Liver (tissue), 9 donors: ENCODE measurements around the gene CBLC. TPM values are rescaled to one million over a fixed set of nuclear protein-coding genes. Genes with fewer than 3 reads are reported as not detected.
A peak's percentile ranks its signal among the peaks of the same experiment; 100 is the strongest.

Experiments used
- DNase-seq: peaks from one replicate; pipeline ENCODE4 v3.0.0-alpha.2; 2017; ENCODE audit warnings: low spot score
- H3K27ac ChIP-seq, 2 donors: one replicate each; pipeline ENCODE4 v1.7.0; 2013; ENCODE audit warnings: inconsistent platforms in 2 of 2, low read length in 2 of 2, control low read depth in 1 of 2, low read depth in 1 of 2, mild to moderate bottlenecking in 1 of 2
- H3K27me3 ChIP-seq, 4 donors: one replicate each; pipeline versions ENCODE4 v1.6.1 to v1.7.0; 2013; ENCODE audit warnings: low read length in 3 of 4, inconsistent platforms in 1 of 4, mild to moderate bottlenecking in 1 of 4, moderate library complexity in 1 of 4; ENCODE audit not compliant: control insufficient read depth in 4 of 4, insufficient read depth in 4 of 4
- H3K36me3 ChIP-seq, 4 donors: one replicate each; pipeline versions ENCODE4 v1.6.1 to v1.7.0; 2013; ENCODE audit warnings: low read length in 3 of 4, mild to moderate bottlenecking in 3 of 4, low read depth in 1 of 4, moderate library complexity in 1 of 4; ENCODE audit not compliant: control insufficient read depth in 4 of 4, insufficient read depth in 3 of 4
- H3K4me1 ChIP-seq, 4 donors: one replicate each; pipeline versions ENCODE4 v1.6.1 to v1.7.0; 2013; ENCODE audit warnings: low read length in 3 of 4, mild to moderate bottlenecking in 3 of 4, moderate library complexity in 1 of 4; ENCODE audit not compliant: control insufficient read depth in 4 of 4, insufficient read depth in 4 of 4
- H3K4me3 ChIP-seq, 3 donors: one replicate each; pipeline versions ENCODE4 v1.6.1 to v1.7.0; 2013; ENCODE audit warnings: low read length in 3 of 3, control low read depth in 1 of 3, low read depth in 1 of 3, mild to moderate bottlenecking in 1 of 3
- H3K9ac ChIP-seq, 2 donors: one replicate each; pipeline ENCODE4 v1.7.0; 2013; ENCODE audit warnings: low read length in 2 of 2, mild to moderate bottlenecking in 2 of 2, moderate library complexity in 2 of 2, control low read depth in 1 of 2, low read depth in 1 of 2
- H3K9me3 ChIP-seq, 4 donors: one replicate each; pipeline versions ENCODE4 v1.6.1 to v1.7.0; 2013; ENCODE audit warnings: low read length in 3 of 4; ENCODE audit not compliant: control insufficient read depth in 4 of 4
- EGR1 ChIP-seq, 2 donors: IDR thresholded peaks; 2 replicates each; pipeline ENCODE4 v1.6.1; 2016 to 2018; ENCODE audit warnings: antibody characterized with exemption in 2 of 2, low read depth in 2 of 2
- FOXA1 ChIP-seq: IDR thresholded peaks from 2 replicates; pipeline ENCODE4 v1.6.1; 2016; ENCODE audit warnings: antibody characterized with exemption
- FOXA2 ChIP-seq: IDR thresholded peaks from 2 replicates; pipeline ENCODE4 v1.6.1; 2016; ENCODE audit warnings: antibody characterized with exemption
- GABPA ChIP-seq, 2 donors: IDR thresholded peaks in 1 of 2; conservative IDR thresholded peaks in 1 of 2; 2 replicates each; pipeline ENCODE4 v1.6.1; 2016; ENCODE audit warnings: antibody characterized with exemption in 2 of 2, mild to moderate bottlenecking in 1 of 2, moderate library complexity in 1 of 2
- HNF4A ChIP-seq, 2 donors: conservative IDR thresholded peaks; 2 replicates each; pipeline ENCODE4 v1.6.1; 2016; ENCODE audit warnings: antibody characterized with exemption in 2 of 2, mild to moderate bottlenecking in 2 of 2
- HNF4G ChIP-seq: IDR thresholded peaks from 2 replicates; pipeline ENCODE4 v1.6.1; 2016; ENCODE audit warnings: antibody characterized with exemption
- JUND ChIP-seq, 2 donors: IDR thresholded peaks; 2 replicates each; pipeline ENCODE4 v1.6.1; 2016; ENCODE audit warnings: antibody characterized with exemption in 2 of 2
- NR2F2 ChIP-seq: IDR thresholded peaks from 2 replicates; pipeline ENCODE4 v1.6.1; 2016; ENCODE audit warnings: antibody characterized with exemption
- RAD21 ChIP-seq, 2 donors: IDR thresholded peaks; 2 replicates each; pipeline ENCODE4 v1.6.1; 2016; ENCODE audit warnings: antibody characterized with exemption in 2 of 2, mild to moderate bottlenecking in 2 of 2
- RXRA ChIP-seq, 2 donors: IDR thresholded peaks; 2 replicates each; pipeline ENCODE4 v1.6.1; 2017 to 2018; ENCODE audit warnings: antibody characterized with exemption in 2 of 2, mild to moderate bottlenecking in 1 of 2
- SP1 ChIP-seq: IDR thresholded peaks from 2 replicates; pipeline ENCODE4 v1.6.1; 2018; ENCODE audit warnings: antibody characterized with exemption, mild to moderate bottlenecking
- TAF1 ChIP-seq: conservative IDR thresholded peaks from 2 replicates; pipeline ENCODE4 v1.6.1; 2016; ENCODE audit warnings: antibody characterized with exemption, mild to moderate bottlenecking
- YY1 ChIP-seq: IDR thresholded peaks from 2 replicates; pipeline ENCODE4 v1.6.1; 2016; ENCODE audit warnings: antibody characterized with exemption, mild to moderate bottlenecking
- WGBS: extraction: QIAGEN DNeasy Blood & Tissue Kit; methylation state at CpG from one replicate; pipeline ENCODE4 v1.1.7; 2013; 5-methylcytosine and 5-hydroxymethylcytosine counted together
- polyA plus RNA-seq, 2 donors: library from polyadenylated mRNA; stranded (reverse) in 1 of 2; unstranded in 1 of 2; fragments of 200-250 nt in 1 of 2; fragments of >200 nt in 1 of 2; fragmentation: Nextera tagmentation in 1 of 2; extraction: Ambion mirVana in 1 of 2; gene quantifications; one replicate each; pipeline versions ENCODE4 v1.2.1 to v1.2.3, GENCODE V29; 2013 to 2015
- total RNA-seq, 2 donors: library from RNA; depleted of rRNA; stranded (reverse); fragments of >200 nt; gene quantifications; one replicate each; pipeline ENCODE4 v1.2.3, GENCODE V29; 2014
- TF ChIP-seq, protein P1 (sequence below): IDR thresholded peaks from 2 replicates; pipeline ENCODE4 v1.6.1; 2016; ENCODE audit warnings: antibody characterized with exemption, mild to moderate bottlenecking
- TF ChIP-seq, protein P2 (sequence below): IDR thresholded peaks from 2 replicates; pipeline ENCODE4 v1.6.1; 2016; ENCODE audit warnings: antibody characterized with exemption
- TF ChIP-seq, protein P3 (sequence below): IDR thresholded peaks from 2 replicates; pipeline ENCODE4 v1.6.1; 2016; ENCODE audit warnings: antibody characterized with exemption
- donor health status: healthy.
- donor health status: healthy.
- donor health status: healthy.
- donor health status: healthy.
- donor health status: healthy.

CBLC gene
- total and polyA plus RNA-seq, 4 donors = 2.1 to 14.0 (median 8.8) TPM

DNA sequence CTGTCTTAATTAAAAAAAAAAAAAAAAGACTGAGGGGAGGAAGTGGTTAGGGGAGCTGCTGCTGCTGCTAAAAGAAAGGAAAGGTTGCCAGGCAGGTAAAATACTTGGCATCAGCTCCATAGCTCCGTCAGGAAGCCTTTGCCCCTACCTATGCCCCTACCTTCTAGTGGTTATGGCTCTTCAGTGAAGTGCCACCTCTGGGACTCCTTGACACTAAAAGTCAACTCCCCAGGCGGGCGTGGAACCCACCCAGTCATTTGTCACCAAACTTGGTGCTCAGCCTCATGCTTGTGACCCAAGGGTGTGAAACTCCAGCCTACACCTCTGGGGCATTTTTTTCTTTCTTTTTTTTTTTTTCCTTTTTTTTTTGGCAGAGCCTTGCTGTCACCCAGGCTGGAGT, 63.5 kb downstream of the CBLC start:
- no peak for DNase-seq
- no peaks in the 10 kb centered on the region for H3K9me3 ChIP-seq
- H3K9ac ChIP-seq = no peak overlapping the region
- H3K4me1 ChIP-seq = peaks cover 0 to 11% (median 6%) of the 10 kb centered on the region in 4 donors
- TF ChIP-seq RXRA (IDR thresholded peaks at IDR 0.05) (no peak), GABPA (IDR thresholded peaks at IDR 0.05 in 1 of 2, conservative IDR thresholded peaks at IDR 0.05 in 1 of 2) (no peak), EGR1 (IDR thresholded peaks at IDR 0.05; ENCODE audit: low read depth in 2 of 2) (no peak), YY1 (no peak), TAF1 (no peak), SP1 (no peak), FOXA2 (no peak), NR2F2 (no peak), HNF4A (conservative IDR thresholded peaks at IDR 0.05) (no peak), HNF4G (no peak), RAD21 (IDR thresholded peaks at IDR 0.05) (no peak)
- TF ChIP-seq, protein P1, sequence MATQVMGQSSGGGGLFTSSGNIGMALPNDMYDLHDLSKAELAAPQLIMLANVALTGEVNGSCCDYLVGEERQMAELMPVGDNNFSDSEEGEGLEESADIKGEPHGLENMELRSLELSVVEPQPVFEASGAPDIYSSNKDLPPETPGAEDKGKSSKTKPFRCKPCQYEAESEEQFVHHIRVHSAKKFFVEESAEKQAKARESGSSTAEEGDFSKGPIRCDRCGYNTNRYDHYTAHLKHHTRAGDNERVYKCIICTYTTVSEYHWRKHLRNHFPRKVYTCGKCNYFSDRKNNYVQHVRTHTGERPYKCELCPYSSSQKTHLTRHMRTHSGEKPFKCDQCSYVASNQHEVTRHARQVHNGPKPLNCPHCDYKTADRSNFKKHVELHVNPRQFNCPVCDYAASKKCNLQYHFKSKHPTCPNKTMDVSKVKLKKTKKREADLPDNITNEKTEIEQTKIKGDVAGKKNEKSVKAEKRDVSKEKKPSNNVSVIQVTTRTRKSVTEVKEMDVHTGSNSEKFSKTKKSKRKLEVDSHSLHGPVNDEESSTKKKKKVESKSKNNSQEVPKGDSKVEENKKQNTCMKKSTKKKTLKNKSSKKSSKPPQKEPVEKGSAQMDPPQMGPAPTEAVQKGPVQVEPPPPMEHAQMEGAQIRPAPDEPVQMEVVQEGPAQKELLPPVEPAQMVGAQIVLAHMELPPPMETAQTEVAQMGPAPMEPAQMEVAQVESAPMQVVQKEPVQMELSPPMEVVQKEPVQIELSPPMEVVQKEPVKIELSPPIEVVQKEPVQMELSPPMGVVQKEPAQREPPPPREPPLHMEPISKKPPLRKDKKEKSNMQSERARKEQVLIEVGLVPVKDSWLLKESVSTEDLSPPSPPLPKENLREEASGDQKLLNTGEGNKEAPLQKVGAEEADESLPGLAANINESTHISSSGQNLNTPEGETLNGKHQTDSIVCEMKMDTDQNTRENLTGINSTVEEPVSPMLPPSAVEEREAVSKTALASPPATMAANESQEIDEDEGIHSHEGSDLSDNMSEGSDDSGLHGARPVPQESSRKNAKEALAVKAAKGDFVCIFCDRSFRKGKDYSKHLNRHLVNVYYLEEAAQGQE = no peak
- TF ChIP-seq, protein P2, sequence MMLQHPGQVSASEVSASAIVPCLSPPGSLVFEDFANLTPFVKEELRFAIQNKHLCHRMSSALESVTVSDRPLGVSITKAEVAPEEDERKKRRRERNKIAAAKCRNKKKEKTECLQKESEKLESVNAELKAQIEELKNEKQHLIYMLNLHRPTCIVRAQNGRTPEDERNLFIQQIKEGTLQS = no peak
- H3K36me3 ChIP-seq = no peaks in the 10 kb centered on the region
- no peaks in the 10 kb centered on the region for H3K27me3 ChIP-seq
- H3K27ac ChIP-seq = no peak overlapping the region
- 76% methylated on average over 3 of the region's 3 CpGs for WGBS
- H3K4me3 ChIP-seq = no peak overlapping the region

DNA sequence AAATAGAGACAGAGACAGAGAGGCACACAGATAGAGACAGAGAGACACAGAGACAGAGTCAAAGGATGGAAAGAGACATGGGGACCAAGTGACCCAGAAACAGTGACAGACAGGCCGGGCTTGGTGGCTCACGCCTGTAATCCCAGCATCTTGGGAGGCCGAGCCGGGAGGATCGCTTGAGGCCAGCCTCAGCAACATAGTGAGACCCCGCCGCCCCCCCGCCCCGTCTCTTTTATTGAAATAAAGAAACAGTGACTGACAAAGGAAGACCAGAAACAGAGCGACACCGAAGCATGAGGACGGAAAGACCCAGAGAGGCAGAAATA, 67.6 kb downstream of the CBLC start:
- Histone ChIP-seq H3K27me3 (no peaks in the 10 kb centered on the region), H3K27ac (peak overlapping the region; percentile 66 to 80), H3K36me3 (no peaks in the 10 kb centered on the region), H3K9ac (peak overlapping the region; percentile 34 to 75), H3K9me3 (no peaks in the 10 kb centered on the region), H3K4me3 (peak overlapping the region in 1 of 3 donors; percentile 38), H3K4me1 (peaks cover 9 to 37% (median 26%) of the 10 kb centered on the region in 4 donors)
- TF ChIP-seq JUND (IDR thresholded peaks at IDR 0.05) = no peak
- DNase-seq = no peak
- 10% methylated on average over 12 of the region's 12 CpGs for WGBS

DNA sequence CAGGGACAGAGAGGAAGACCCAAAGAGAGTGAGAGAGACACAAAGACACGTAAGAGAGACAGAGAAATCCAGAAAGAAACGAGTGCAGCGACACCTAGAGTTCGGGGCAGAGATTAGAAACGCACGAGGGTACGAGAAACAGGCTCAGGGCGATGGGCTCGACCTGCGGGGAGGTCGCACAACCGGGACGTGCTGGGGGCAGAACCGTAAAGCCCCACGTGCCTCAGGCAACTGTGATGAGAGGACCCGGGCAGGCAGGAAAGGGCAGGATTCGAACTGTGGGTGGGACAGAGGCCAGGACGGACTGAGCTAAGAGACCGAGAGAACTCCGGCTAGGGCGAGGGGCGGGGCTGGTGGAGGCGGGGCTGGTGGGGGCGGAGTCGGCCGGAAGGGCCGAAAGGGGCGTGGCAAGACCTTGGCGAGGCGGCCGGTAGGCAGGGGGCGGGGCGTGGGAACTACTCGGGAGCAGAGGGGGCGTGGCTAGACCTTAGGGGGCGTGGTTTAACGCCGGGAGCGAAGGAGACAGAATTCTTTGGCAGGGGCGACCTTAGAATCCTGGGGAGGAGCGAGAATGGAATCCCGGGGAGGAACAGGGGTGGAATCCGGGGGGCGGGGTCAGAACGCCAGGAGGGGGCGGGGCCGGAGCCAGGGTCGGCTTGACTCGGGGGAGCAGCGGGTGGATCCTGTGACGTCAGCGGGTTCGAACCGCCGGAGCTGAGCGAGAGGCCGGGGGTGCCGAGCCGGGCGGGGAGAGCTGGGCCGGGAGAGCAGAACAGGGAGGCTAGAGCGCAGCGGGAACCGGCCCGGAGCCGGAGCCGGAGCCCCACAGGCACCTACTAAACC, 68.1 kb downstream of the CBLC start, which contains the start of gene NECTIN2:
TSS of gene NECTIN2 (plus strand) at position 686 of the 843 bp plus-strand sequence. CDS start 229 bp downstream, outside the sequence.
- peak within 1 kb of the TSS; percentile 95 to 100 for H3K9ac ChIP-seq
- DNase-seq = peak; percentile 100
- WGBS = under 1% methylated on average over 67 of the region's 67 CpGs
- TF ChIP-seq, protein P1 = no peak
- peak in 1 of 2 donors; percentile 26 for TF ChIP-seq EGR1 (IDR thresholded peaks at IDR 0.05; ENCODE audit: low read depth in 2 of 2)
- TF ChIP-seq HNF4A (conservative IDR thresholded peaks at IDR 0.05) = peak; percentile 28 to 41
- TF ChIP-seq GABPA (IDR thresholded peaks at IDR 0.05 in 1 of 2, conservative IDR thresholded peaks at IDR 0.05 in 1 of 2) = peak in 1 of 2 donors; percentile 64
- TF ChIP-seq, protein P2 = no peak
- TF ChIP-seq NR2F2 = peak; percentile 44
- TF ChIP-seq FOXA1 = no peak
- TF ChIP-seq, protein P3, sequence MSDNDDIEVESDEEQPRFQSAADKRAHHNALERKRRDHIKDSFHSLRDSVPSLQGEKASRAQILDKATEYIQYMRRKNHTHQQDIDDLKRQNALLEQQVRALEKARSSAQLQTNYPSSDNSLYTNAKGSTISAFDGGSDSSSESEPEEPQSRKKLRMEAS = peak; percentile 23
- peak; percentile 9 for TF ChIP-seq HNF4G
- TF ChIP-seq RAD21 (IDR thresholded peaks at IDR 0.05) = peak; percentile 53 to 75
- TF ChIP-seq YY1 = peak; percentile 43

More for the DNA sequence above, 68.1 kb downstream of the CBLC start, which contains the start of gene NECTIN2:
- H3K36me3 ChIP-seq = no peaks in the 10 kb centered on the region
- peak within 1 kb of the TSS; percentile 87 to 96 for H3K27ac ChIP-seq
- H3K9me3 ChIP-seq = no peaks in the 10 kb centered on the region
- H3K4me3 ChIP-seq = peak within 1 kb of the TSS; percentile 71 to 87 (median 79)
- no peaks in the 10 kb centered on the region for H3K27me3 ChIP-seq
- peaks cover 9 to 43% (median 31%) of the 10 kb centered on the region in 4 donors for H3K4me1 ChIP-seq
